A673 (cell line): ENCODE data around the gene SYNE2.

Experiments
- EZH2 ChIP-seq: fragments of 200-600 bp; sonication (generic); IDR thresholded peaks from 2 replicates; pipeline ENCODE4 v1.6.1; 2017; ENCODE audit warnings: borderline replicate concordance, low read depth, mild to moderate bottlenecking, mixed read lengths, antibody characterized with exemption, low read length; ENCODE audit not compliant: poor library complexity, severe bottlenecking
- TF ChIP-seq, protein P1 (sequence below): fragments of 300-800, 200-600 bp; sonication (generic); conservative IDR thresholded peaks from 2 replicates; pipeline ENCODE4 v1.5.1; 2017; ENCODE audit warnings: low read depth, mild to moderate bottlenecking, antibody characterized with exemption, low read length, moderate library complexity, mixed read lengths

DNA sequence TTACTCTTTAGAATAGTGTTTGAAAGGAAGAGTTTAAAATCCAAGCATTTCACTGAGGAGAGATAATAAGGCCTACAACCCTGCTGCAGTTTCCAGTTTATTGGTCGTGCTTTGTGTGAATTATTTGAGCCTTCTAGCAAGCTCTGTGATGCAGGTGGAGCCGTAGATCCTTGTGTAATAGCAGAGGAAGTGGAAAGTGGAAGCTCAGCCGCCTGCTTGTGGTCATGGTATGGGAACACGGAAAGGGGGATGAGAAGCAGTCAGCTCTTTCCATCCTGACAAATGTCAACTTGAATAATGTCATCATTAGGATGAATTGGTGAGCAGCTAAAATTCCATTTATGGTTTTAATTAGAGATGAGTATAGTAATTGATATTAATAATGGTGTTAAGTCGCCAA, 29.1 kb downstream of the SYNE2 start:
- TF ChIP-seq, protein P1, sequence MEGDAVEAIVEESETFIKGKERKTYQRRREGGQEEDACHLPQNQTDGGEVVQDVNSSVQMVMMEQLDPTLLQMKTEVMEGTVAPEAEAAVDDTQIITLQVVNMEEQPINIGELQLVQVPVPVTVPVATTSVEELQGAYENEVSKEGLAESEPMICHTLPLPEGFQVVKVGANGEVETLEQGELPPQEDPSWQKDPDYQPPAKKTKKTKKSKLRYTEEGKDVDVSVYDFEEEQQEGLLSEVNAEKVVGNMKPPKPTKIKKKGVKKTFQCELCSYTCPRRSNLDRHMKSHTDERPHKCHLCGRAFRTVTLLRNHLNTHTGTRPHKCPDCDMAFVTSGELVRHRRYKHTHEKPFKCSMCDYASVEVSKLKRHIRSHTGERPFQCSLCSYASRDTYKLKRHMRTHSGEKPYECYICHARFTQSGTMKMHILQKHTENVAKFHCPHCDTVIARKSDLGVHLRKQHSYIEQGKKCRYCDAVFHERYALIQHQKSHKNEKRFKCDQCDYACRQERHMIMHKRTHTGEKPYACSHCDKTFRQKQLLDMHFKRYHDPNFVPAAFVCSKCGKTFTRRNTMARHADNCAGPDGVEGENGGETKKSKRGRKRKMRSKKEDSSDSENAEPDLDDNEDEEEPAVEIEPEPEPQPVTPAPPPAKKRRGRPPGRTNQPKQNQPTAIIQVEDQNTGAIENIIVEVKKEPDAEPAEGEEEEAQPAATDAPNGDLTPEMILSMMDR = no peak
- no peak for TF ChIP-seq EZH2
